Pancreas (tissue), 10 donors: ENCODE results near the gene MAN1A2. TPM values are rescaled to one million over a fixed set of nuclear protein-coding genes. Genes with fewer than 3 reads are reported as not detected.
"Not testable (repeated sequence)": the region's sequence is repeated elsewhere in the genome, so short reads cannot be mapped to it uniquely, and the experiment has no call there.

Source experiments
- ATAC-seq, 4 donors: fragments of 200-7000 bp; cut with Tn5 transposase; one replicate each; pipeline versions ENCODE4 v1.8.0 to v1.9.1; 2020; ENCODE audit warnings: mild to moderate bottlenecking in 4 of 4, moderate library complexity in 4 of 4
- DNase-seq, 6 donors: peaks; one replicate each; pipeline ENCODE4 v3.0.0-alpha.2; 2020
- FAIRE-seq: peaks from 2 replicates; lab custom pipeline; 2012; peaks lifted over from hg19 to GRCh38; lab: Jason Lieb, UNC
- H3K27ac ChIP-seq, 4 donors: fragments of 200-600 bp; sonication (generic); 1 replicate in 3 of 4; 2 replicates in 1 of 4; pipeline versions ENCODE4 v1.5.0 to v1.8.0; 2020
- H3K27me3 ChIP-seq, 4 donors: fragments of 200-600 bp; one replicate each; pipeline ENCODE4 v1.8.0; 2021
- H3K36me3 ChIP-seq, 3 donors: fragments of 200-600 bp; sonication (generic) in 1 of 3; one replicate each; pipeline versions ENCODE4 v1.5.0 to v1.8.0; 2020 to 2021
- H3K4me1 ChIP-seq, 3 donors: fragments of 200-600 bp; one replicate each; pipeline ENCODE4 v1.8.0; 2021
- H3K4me3 ChIP-seq, 4 donors: fragments of 200-600 bp; sonication (generic) in 2 of 4; one replicate each; pipeline versions ENCODE4 v1.5.0 to v1.8.0; 2020 to 2021
- H3K9me3 ChIP-seq, 4 donors: fragments of 200-600 bp; one replicate each; pipeline ENCODE4 v1.8.0; 2021
- WGBS, 2 donors: extraction: QIAGEN DNeasy Blood & Tissue Kit; methylation state at CpG; one replicate each; pipeline ENCODE4 v1.1.7; 2013; 5-methylcytosine and 5-hydroxymethylcytosine counted together
- intact Hi-C, 3 donors: fragments of 100-400 bp; cut with DNase I; formaldehyde crosslinking; loops; one replicate each; pipeline versions ENCODE4 v1.11.1 to v1.14.2; 2022
- polyA plus RNA-seq, 2 donors: library from polyadenylated mRNA; stranded (reverse); fragments of 200-250 nt; gene quantifications; one replicate each; pipeline ENCODE4 v1.2.3, GENCODE V29; 2013
- total RNA-seq, 6 donors: library from RNA; stranded (reverse); fragmentation: NEBNext Ultra II Directional in 4 of 6; extraction: Animal tissue kit (Norgen Biotek cat#: 25700) in 4 of 6; gene quantifications; one replicate each; pipeline versions ENCODE4 v1.2.1 to v1.2.4, GENCODE V29; 2021 to 2023
- TF ChIP-seq, protein P1 (sequence below), 4 donors: fragments of 200-600 bp; sonication (generic) in 3 of 4; IDR thresholded peaks; one replicate each; pipeline versions ENCODE4 v1.5.0 to v1.8.0; 2021; ENCODE audit warnings: antibody characterized with exemption in 4 of 4
- donor health status: healthy with polysubstance abuse.
- donor health status: DM: no; HTN: no; CAD: no; lungs with moderate emphysema.
- donor health status: DM: no; HTN: no; CAD: no.
- donor health status: control.
- donor health status: control.
- donor health status: Bipolar disorder and iron deficiency.
- donor health status: DM: yes; HTN: yes; CAD: no.
- donor health status: DM: no; HTN: no; CAD: no.
- donor health status: DM: no; HTN: no; CAD: no.
- donor health status: DM: yes; HTN: yes; CAD: no.

MAN1A2 gene
- total and polyA plus RNA-seq, 8 donors: 6.0 to 50.7 (median 44.0) TPM

DNA sequence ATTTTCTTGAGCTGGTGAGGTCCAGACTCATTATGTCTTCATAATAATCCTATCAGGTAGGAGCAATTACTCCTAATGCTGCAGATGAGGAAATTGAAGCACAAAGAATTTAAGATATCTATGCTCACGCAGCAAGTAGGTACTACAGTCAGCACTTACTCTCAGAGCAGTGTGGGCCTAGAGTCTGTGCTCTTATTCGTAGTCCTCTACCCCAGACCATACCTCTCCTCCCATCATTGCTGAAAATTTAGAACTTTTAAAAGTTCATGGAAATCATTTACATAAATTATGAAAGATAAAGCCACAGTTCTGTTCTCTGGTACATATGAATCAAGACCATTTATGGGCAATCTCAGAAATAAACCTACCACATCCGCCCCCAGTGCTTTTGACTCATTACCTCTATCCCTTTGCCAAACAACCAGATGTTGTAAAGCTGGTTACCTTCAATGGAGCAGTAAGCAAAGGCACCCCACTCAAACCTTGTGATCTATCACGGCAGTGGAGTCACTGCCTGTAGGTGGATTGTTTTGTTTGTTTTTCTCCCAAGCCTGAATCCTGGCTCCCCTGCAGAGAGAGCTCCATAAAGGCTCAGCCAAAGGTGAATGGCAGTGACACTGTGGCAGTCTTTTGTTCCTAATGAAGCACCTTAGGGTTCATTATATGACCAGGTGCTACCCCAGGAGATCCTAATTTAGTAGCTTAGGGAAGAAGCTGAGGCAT lies 20.9 kb upstream of the MAN1A2 start:
- DNase-seq (no peak), FAIRE-seq (no peak), ATAC-seq (peak in 3 of 4 donors; percentile 12 to 30 (median 22))
- H3K9me3 ChIP-seq: no peaks in the 10 kb centered on the region
- no peaks in the 10 kb centered on the region for H3K27me3 ChIP-seq
- WGBS, 2 donors: 70 to 75% methylated on average over 4 of the region's 4 CpGs
- H3K27ac ChIP-seq: no peak overlapping the region
- H3K36me3 ChIP-seq: no peaks in the 10 kb centered on the region
- TF ChIP-seq, protein P1, sequence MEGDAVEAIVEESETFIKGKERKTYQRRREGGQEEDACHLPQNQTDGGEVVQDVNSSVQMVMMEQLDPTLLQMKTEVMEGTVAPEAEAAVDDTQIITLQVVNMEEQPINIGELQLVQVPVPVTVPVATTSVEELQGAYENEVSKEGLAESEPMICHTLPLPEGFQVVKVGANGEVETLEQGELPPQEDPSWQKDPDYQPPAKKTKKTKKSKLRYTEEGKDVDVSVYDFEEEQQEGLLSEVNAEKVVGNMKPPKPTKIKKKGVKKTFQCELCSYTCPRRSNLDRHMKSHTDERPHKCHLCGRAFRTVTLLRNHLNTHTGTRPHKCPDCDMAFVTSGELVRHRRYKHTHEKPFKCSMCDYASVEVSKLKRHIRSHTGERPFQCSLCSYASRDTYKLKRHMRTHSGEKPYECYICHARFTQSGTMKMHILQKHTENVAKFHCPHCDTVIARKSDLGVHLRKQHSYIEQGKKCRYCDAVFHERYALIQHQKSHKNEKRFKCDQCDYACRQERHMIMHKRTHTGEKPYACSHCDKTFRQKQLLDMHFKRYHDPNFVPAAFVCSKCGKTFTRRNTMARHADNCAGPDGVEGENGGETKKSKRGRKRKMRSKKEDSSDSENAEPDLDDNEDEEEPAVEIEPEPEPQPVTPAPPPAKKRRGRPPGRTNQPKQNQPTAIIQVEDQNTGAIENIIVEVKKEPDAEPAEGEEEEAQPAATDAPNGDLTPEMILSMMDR (IDR thresholded peaks at IDR 0.05): no peak
- no peaks in the 10 kb centered on the region for H3K4me1 ChIP-seq
- intact Hi-C loops: no loop called here
- H3K4me3 ChIP-seq: no peak overlapping the region

DNA sequence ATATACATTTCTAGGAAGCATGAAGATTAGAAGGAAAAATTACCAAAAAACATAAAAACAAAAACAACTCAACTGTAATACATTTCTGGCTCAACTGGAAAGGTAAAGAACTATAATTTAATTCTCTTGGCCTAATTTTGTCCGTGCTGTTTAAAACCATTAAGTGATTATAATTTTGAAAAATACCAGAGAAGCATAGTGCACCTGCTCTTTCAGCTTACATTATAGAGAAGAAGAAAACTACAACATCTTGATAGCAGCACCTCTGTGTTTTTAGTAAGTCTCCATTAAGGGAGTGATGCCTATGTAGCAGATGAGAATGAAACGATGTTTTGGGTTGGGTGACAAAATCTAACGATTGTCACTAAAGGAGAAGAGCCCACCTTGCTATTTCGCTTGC lies 19.3 kb upstream of the MAN1A2 start:
- Histone ChIP-seq H3K27ac (no peak overlapping the region), H3K36me3 (no peaks in the 10 kb centered on the region), H3K4me3 (no peak overlapping the region), H3K9me3 (no peaks in the 10 kb centered on the region), H3K27me3 (no peaks in the 10 kb centered on the region), H3K4me1 (no peaks in the 10 kb centered on the region)
- intact Hi-C loops: no loop called here
- TF ChIP-seq, protein P1 (IDR thresholded peaks at IDR 0.05): no peak
- ATAC-seq (no peak), FAIRE-seq (no peak), DNase-seq (no peak)
- 85 to 88% methylated on average over 4 of the region's 4 CpGs for WGBS, 2 donors

DNA sequence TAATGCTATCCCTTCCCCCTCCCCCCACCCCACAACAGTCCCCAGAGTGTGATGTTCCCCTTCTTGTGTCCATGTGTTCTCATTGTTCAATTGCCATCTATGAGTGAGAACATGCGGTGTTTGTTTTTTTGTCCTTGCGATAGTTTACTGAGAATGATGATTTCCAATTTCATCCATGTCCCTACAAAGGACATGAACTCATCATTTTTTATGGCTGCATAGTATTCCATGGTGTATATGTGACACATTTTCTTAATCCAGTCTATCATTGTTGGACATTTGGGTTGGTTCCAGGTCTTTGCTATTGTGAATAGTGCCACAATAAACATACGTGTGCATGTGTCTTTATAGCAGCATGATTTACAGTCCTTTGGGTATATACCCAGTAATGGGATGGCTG lies 14.6 kb upstream of the MAN1A2 start:
- DNase-seq, H3K9me3 ChIP-seq, H3K27me3 ChIP-seq, ATAC-seq, intact Hi-C loops, H3K27ac ChIP-seq, H3K36me3 ChIP-seq, FAIRE-seq, H3K4me3 ChIP-seq, H3K4me1 ChIP-seq: not testable (repeated sequence)
- 92 to 100% methylated on average over 1 to 3 of the region's 3 CpGs for WGBS, 2 donors

DNA sequence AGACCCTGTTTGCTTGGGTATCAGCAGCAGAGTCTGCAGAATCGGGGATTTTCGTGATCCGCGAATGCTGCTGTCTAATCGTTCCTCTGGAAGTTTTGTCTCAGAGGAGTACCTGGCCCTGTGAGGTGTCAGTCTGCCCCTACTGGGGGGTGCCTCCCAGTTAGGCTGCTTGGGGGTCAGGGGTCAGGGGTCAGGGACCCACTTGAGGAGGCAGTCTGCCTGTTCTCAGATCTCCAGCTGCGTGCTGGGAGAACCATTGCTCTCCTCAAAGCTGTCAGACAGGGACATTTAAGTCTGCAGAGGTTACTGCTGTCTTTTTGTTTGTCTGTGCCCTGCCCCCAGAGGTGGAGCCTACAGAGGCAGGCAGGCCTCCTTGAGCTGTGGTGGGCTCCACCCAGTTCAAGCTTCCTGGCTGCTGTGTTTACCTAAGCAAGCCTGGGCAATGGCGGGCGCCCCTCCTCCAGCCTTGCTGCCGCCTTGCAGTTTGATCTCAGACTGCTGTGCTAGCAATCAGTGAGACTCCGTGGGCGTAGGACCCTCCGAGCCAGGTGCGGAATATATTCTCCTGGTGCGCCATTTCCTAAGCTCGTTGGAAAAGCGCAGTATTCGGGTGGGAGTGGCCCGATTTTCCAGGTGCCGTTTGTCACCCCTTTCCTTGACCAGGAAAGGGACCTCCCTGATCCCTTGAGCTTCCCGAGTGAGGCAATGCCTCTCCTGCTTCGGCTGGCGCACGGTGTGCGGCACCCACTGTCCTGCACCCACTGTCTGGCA lies 9.2 kb upstream of the MAN1A2 start:
- H3K4me1 ChIP-seq, intact Hi-C loops, FAIRE-seq, DNase-seq, H3K27me3 ChIP-seq, H3K36me3 ChIP-seq, H3K4me3 ChIP-seq, H3K27ac ChIP-seq, H3K9me3 ChIP-seq, ATAC-seq: not testable (repeated sequence)
- 82 to 93% methylated on average over 21 to 24 of the region's 24 CpGs for WGBS, 2 donors

DNA sequence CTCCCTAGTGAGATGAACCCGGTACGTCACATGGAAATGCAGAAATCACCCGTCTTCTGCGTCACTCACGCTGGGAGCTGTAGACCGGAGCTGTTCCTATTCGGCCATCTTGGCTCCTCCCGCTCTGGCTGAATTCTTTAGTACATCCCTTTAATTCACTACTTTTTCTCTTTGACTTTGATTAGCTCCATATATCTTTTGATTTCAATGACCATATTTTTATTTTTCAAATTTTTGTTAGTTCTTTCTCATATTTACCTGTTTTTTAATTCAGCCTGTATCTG lies 8.7 kb upstream of the MAN1A2 start:
- DNase-seq, H3K9me3 ChIP-seq, H3K27me3 ChIP-seq, H3K4me1 ChIP-seq, intact Hi-C loops, H3K36me3 ChIP-seq, H3K27ac ChIP-seq, FAIRE-seq, H3K4me3 ChIP-seq, ATAC-seq: not testable (repeated sequence)
- WGBS, 2 donors: 85 to 99% methylated on average over 7 to 8 of the region's 8 CpGs

DNA sequence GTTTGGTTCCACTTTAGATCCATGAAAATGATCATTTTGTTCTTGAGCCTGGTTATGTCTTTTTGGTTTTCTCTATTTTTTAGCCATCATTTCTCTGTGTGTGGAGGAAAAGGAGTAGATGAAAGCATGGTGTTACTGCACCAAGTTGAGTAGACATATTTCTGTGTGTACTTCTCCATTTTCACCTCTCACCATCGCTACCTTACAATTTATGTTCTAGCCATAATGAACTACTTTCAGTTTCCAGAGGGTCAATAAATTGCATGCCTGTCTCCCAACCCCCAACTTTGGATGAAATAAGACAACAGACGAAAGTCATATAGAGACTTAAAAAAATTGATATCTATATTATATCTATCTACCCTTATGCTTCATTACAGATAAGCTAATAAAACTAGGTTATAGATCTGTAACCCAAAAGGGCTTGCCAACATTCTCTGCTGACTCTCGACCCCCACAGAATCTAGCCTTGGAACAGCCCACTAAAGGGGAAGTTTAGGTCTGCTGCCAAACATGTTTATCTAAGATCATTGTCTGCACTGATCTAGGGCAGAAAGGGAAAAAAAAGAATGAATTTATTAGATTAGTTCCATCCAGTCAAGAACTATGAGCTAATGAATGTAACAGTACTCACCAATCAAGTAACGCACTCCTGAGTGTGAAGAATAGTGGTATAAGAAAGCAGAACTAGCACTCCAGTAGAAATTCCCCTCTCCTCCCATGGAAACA lies 7.5 kb upstream of the MAN1A2 start:
- 70 to 72% methylated on average over 4 of the region's 4 CpGs for WGBS, 2 donors
- DNase-seq (no peak), ATAC-seq (no peak), FAIRE-seq (no peak)
- H3K9me3 ChIP-seq: no peaks in the 10 kb centered on the region
- intact Hi-C loops: no loop called here
- TF ChIP-seq, protein P1 (IDR thresholded peaks at IDR 0.05): no peak
- H3K36me3 ChIP-seq: no peaks in the 10 kb centered on the region
- no peaks in the 10 kb centered on the region for H3K27me3 ChIP-seq
- H3K27ac ChIP-seq: no peak overlapping the region
- H3K4me1 ChIP-seq: peaks cover 0 to under 1% (median 0%) of the 10 kb centered on the region in 3 donors
- H3K4me3 ChIP-seq: no peak overlapping the region
